Coronary artery (tissue), 2 donors: Measurements from ENCODE around the gene ASGR1.

Experiments used
- DNase-seq: peaks from one replicate; pipeline ENCODE4 v3.0.0-alpha.2; 2017; ENCODE audit warnings: low spot score
- H3K27ac ChIP-seq, 2 donors: fragments of 200-600 bp; sonication (generic); one replicate each; pipeline ENCODE4 v1.5.1; 2016 to 2019
- H3K4me3 ChIP-seq: fragments of 200-600 bp; sonication (generic); 2 replicates; pipeline ENCODE4 v1.5.1; 2016; ENCODE audit warnings: mild to moderate bottlenecking, moderate library complexity
- CTCF ChIP-seq: fragments of 200-600 bp; sonication (generic); IDR thresholded peaks from one replicate; pipeline ENCODE4 v1.5.1; 2019; ENCODE audit warnings: antibody characterized with exemption

The ASGR1 gene

GRCh38 chr17:7215136-7215638 is 36.0 kb upstream of the ASGR1 start:
- no peak for DNase-seq
- no peak for TF ChIP-seq CTCF
- Histone ChIP-seq H3K4me3 (peak overlapping the region; percentile 72), H3K27ac (peak overlapping the region; percentile 69 to 99)

- peak; percentile 99 for DNase-seq
- peak overlapping the region; percentile 69 to 99 for H3K27ac ChIP-seq
- peak overlapping the region; percentile 72 for H3K4me3 ChIP-seq
- no peak for TF ChIP-seq CTCF
Observed at GRCh38 chr17:7214300-7215135, 35.3 kb upstream of the ASGR1 start.

GRCh38 chr17:7213895-7214299 is 34.7 kb upstream of the ASGR1 start:
- Histone ChIP-seq H3K27ac (peak overlapping the region; percentile 69 to 99), H3K4me3 (peak overlapping the region; percentile 72)
- no peak for TF ChIP-seq CTCF
- peak; percentile 91 for DNase-seq

GRCh38 chr17:7211491-7212273 is 32.5 kb upstream of the ASGR1 start:
- Histone ChIP-seq H3K27ac (no peak overlapping the region), H3K4me3 (no peak overlapping the region)
- no peak for TF ChIP-seq CTCF
- DNase-seq: no peak

GRCh38 chr17:7208754-7209460 is 29.7 kb upstream of the ASGR1 start:
- no peak overlapping the region for H3K27ac ChIP-seq
- no peak overlapping the region for H3K4me3 ChIP-seq
- TF ChIP-seq CTCF: no peak
- DNase-seq: no peak

- Histone ChIP-seq H3K4me3 (no peak overlapping the region), H3K27ac (no peak overlapping the region)
- DNase-seq: no peak
- TF ChIP-seq CTCF: no peak
Observed at GRCh38 chr17:7208027-7208571, 28.9 kb upstream of the ASGR1 start.
